ENCODE data around the gene PTBP1. TPM values are rescaled to one million over a fixed set of nuclear protein-coding genes. Genes with fewer than 3 reads are reported as not detected.
"Not testable (repeated sequence)": the region's sequence is repeated elsewhere in the genome, so short reads cannot be mapped to it uniquely, and the experiment has no call there.

PTBP1 gene
- total RNA-seq, 2 donors from 2014 or later = 485 to 591 TPM

- Mint-ChIP-seq H3K9me3 (no peaks in the 10 kb centered on the region), H3K36me3 (no peaks in the 10 kb centered on the region), H3K27ac (no peak overlapping the region)
- ATAC-seq (no peak), DNase-seq (ENCODE audit: low spot score in 2 of 2) (no peak)
Observed at GRCh38 chr19:829129-829758, 32.0 kb downstream of the PTBP1 start.

- ATAC-seq (no peak), DNase-seq (ENCODE audit: low spot score in 2 of 2) (no peak)
- Mint-ChIP-seq H3K36me3 (no peaks in the 10 kb centered on the region), H3K9me3 (no peaks in the 10 kb centered on the region), H3K27ac (no peak overlapping the region)
Observed at GRCh38 chr19:831407-832369, 34.4 kb downstream of the PTBP1 start.

- DNase-seq (ENCODE audit: low spot score in 2 of 2) (no peak), ATAC-seq (no peak)
- Mint-ChIP-seq H3K9me3 (no peaks in the 10 kb centered on the region), H3K36me3 (no peaks in the 10 kb centered on the region), H3K27ac (no peak overlapping the region)
Observed at GRCh38 chr19:834216-834615, 37.0 kb downstream of the PTBP1 start.

GRCh38 chr19:835210-835810, 38.1 kb downstream of the PTBP1 start:
- no peaks in the 10 kb centered on the region for H3K9me3 Mint-ChIP-seq
- no peak overlapping the region for H3K27ac Mint-ChIP-seq
- DNase-seq (ENCODE audit: low spot score in 2 of 2) = no peak
- no peak for ATAC-seq
- no peaks in the 10 kb centered on the region for H3K36me3 Mint-ChIP-seq

GRCh38 chr19:840519-841206, 43.4 kb downstream of the PTBP1 start, which contains the start of gene PRTN3:
PRTN3 (plus strand) TSS chr19:840999; CDS start chr19:841009, 10 bp downstream.
- Mint-ChIP-seq H3K36me3 (no peaks in the 10 kb centered on the region), H3K9me3 (no peaks in the 10 kb centered on the region), H3K27ac (no peak within 1 kb of the TSS)
- no peak for ATAC-seq
- DNase-seq (ENCODE audit: low spot score in 2 of 2) = no peak

GRCh38 chr19:842802-843179, 45.5 kb downstream of the PTBP1 start:
- not testable (repeated sequence) for DNase-seq (ENCODE audit: low spot score in 2 of 2); ATAC-seq; H3K9me3 Mint-ChIP-seq; H3K27ac Mint-ChIP-seq; H3K36me3 Mint-ChIP-seq

GRCh38 chr19:843180-843835, 46.1 kb downstream of the PTBP1 start:
- DNase-seq (ENCODE audit: low spot score in 2 of 2) (no peak), ATAC-seq (no peak)
- Mint-ChIP-seq H3K9me3 (no peaks in the 10 kb centered on the region), H3K27ac (no peak overlapping the region), H3K36me3 (no peaks in the 10 kb centered on the region)

GRCh38 chr19:843836-844545, 46.7 kb downstream of the PTBP1 start:
- ATAC-seq (no peak), DNase-seq (ENCODE audit: low spot score in 2 of 2) (no peak)
- H3K27ac Mint-ChIP-seq = no peak overlapping the region
- no peaks in the 10 kb centered on the region for H3K36me3 Mint-ChIP-seq
- no peaks in the 10 kb centered on the region for H3K9me3 Mint-ChIP-seq

GRCh38 chr19:844546-844971, 47.3 kb downstream of the PTBP1 start:
- DNase-seq (ENCODE audit: low spot score in 2 of 2) = no peak
- Mint-ChIP-seq H3K9me3 (no peaks in the 10 kb centered on the region), H3K36me3 (no peaks in the 10 kb centered on the region), H3K27ac (no peak overlapping the region)
- ATAC-seq = no peak

GRCh38 chr19:845707-846521, 48.7 kb downstream of the PTBP1 start:
- H3K36me3 Mint-ChIP-seq = no peaks in the 10 kb centered on the region
- DNase-seq (ENCODE audit: low spot score in 2 of 2) (no peak), ATAC-seq (no peak)
- no peak overlapping the region for H3K27ac Mint-ChIP-seq
- H3K9me3 Mint-ChIP-seq = no peaks in the 10 kb centered on the region

- no peak overlapping the region for H3K27ac Mint-ChIP-seq
- DNase-seq (ENCODE audit: low spot score in 2 of 2) (no peak), ATAC-seq (no peak)
- no peaks in the 10 kb centered on the region for H3K36me3 Mint-ChIP-seq
- H3K9me3 Mint-ChIP-seq = no peaks in the 10 kb centered on the region
Observed at GRCh38 chr19:848386-848921, 51.2 kb downstream of the PTBP1 start.

- not testable (repeated sequence) for H3K27ac Mint-ChIP-seq; ATAC-seq; H3K36me3 Mint-ChIP-seq; H3K9me3 Mint-ChIP-seq; DNase-seq (ENCODE audit: low spot score in 2 of 2)
Observed at GRCh38 chr19:849195-849594, 51.9 kb downstream of the PTBP1 start.

GRCh38 chr19:850221-850978, 53.1 kb downstream of the PTBP1 start:
- Mint-ChIP-seq H3K36me3 (no peaks in the 10 kb centered on the region), H3K27ac (no peak overlapping the region), H3K9me3 (no peaks in the 10 kb centered on the region)
- ATAC-seq (no peak), DNase-seq (ENCODE audit: low spot score in 2 of 2) (no peak)

GRCh38 chr19:850979-851335, 53.7 kb downstream of the PTBP1 start:
- H3K9me3 Mint-ChIP-seq = no peaks in the 10 kb centered on the region
- no peak overlapping the region for H3K27ac Mint-ChIP-seq
- DNase-seq (ENCODE audit: low spot score in 2 of 2) (no peak), ATAC-seq (no peak)
- H3K36me3 Mint-ChIP-seq = no peaks in the 10 kb centered on the region

All from activated naive CD4-positive, alpha-beta T cell treated with anti-CD3 and anti-CD28 coated beads, Interleukin-2, amount 50 U/mL, for 72 hours (primary cell).